DMS79 (cell line): ENCODE results near the gene RAB3D.
A peak's percentile ranks its signal among the peaks of the same experiment; 100 is the strongest.
"Not testable (repeated sequence)": the region's sequence is repeated elsewhere in the genome, so short reads cannot be mapped to it uniquely, and the experiment has no call there.

Source experiments
- DNase-seq: peaks from one replicate; lab custom pipeline; 2025; lab: John Stamatoyannopoulos, UW

RAB3D gene

DNA sequence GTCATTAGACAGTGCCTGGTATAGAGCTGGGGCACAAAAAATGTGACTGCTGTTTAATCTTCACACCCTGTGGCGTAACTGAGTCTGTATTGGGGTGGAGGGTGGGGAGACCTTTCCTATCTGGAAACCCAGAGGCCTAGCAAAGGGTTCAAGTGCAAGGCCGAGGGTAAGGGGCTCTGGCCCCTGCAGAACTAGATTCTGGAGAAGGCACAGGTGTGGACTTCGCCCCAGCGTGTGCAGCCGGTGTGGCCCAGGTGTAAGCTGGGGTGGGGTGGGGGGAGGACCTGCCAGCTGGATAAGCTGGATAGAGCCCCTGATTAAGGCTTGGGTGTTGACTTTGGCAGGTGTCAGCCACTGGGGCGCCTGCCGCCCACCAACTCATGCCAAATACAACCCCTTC, 1.3 kb downstream of the RAB3D start:
- no peak for DNase-seq

- DNase-seq: no peak
Observed at GRCh38 chr19:11337080-11337479, 2.4 kb downstream of the RAB3D start.

GRCh38 chr19:11335449-11336146, 3.9 kb downstream of the RAB3D start:
- DNase-seq: no peak

DNA sequence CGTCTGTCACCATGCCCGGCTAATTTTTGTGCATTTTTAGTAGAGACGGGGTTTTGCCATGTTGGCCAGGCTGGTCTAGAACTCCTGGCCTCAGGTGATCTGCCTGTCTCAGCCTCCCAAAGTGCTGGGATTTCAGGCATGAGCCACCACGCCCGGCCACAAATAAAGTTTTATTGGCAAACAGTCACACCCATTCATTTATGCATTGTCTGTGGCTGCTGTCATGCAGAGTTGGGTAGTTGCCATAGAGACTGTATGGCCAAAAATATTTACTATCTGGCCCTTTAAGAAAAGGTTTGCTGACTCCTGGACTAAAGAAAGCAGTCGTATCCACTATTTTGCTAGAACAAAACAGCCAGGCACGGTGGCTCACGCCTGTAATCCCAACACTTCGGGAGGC, 5.6 kb downstream of the RAB3D start:
- not testable (repeated sequence) for DNase-seq

DNA sequence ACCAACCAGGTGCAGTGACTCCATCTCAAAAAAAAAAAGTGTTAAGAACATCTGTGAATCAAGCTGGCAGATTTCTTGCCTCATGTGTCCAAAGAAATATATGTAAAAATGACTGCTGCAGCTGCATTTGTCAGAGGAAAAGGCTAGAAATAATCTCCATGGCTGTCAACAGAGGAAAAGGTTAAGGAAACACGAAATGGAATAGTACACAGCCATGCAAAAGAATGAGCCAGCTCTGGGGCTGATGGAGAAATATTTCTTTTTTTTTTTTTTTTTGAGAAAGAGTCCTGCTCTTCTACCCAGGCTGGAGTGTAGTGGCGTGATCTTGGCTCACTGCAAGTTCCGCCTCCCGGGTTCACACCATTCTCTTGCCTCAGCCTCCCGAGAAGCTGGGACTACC, 6.6 kb downstream of the RAB3D start:
- no peak for DNase-seq

DNA sequence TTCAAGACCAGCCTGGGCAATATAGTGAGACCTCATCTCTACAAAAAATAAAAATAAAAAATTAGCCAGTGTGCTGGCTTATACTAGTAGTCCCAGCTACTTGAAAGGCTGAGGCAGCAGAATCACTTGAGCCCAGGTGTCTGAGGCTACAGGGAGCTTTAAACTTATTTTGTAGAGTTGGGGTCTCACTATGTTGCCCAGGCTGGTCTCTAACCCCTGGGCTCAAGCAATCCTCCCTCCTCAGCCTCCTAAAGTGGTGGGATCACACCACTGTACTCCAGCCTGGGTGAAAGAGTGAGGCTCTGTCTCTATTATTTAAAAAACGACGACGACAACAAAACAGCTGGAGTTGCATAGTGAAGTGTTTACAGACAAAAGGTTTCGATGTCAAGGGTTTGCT, 8.0 kb downstream of the RAB3D start:
- DNase-seq: no peak

DNA sequence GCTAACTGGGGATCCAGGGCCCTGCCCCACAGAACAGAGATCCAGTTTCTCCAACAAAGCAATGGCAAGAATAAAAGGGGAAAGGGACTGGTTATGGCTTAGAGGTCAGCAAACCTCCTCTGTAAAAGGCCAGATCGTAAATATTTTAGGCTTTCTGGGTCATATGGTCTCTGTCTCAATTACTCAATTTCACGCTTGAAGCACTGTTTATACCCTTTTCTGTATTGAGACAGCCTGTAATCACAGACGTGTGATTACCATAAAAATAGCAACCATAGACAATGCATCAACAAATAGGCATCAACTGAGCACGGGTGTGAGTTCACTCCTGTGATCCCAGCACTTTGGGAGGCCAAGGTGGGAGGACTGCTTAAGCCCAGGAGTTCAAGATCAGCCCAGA, 9.3 kb downstream of the RAB3D start:
- no peak for DNase-seq

- DNase-seq: no peak
Observed at GRCh38 chr19:11325544-11325943, 13.9 kb downstream of the RAB3D start.

DNA sequence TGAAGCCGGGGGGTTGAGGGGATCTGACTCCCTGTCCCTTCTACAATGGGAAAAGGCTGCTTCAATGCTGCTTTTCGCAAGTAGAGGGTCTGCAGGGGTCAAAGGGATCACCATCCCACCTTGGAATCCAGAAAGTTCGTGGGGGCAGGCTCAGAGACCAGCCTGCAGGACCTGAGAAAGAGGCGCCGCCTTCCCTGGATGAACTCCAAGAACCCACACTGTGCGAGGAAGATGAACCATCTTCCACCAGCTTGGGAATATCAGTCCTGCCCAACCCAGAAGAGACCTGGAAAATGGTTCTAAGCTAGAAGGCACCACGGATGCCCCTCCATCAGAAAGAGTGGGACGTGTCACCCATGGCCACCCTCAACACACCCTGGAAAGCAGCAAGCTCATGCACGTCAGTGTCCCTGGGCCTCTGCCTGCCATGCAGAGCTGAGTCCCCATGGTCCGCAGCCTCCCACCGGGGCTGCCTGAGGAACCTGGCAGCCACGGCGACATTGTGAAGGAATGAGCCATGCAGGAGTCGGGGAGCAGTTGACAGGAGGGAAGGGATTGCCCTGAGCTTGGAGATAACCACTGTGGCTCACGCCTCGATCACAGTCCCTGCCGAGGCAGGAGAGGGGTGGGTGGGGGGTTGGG, 14.6 kb downstream of the RAB3D start:
- DNase-seq: no peak

DNA sequence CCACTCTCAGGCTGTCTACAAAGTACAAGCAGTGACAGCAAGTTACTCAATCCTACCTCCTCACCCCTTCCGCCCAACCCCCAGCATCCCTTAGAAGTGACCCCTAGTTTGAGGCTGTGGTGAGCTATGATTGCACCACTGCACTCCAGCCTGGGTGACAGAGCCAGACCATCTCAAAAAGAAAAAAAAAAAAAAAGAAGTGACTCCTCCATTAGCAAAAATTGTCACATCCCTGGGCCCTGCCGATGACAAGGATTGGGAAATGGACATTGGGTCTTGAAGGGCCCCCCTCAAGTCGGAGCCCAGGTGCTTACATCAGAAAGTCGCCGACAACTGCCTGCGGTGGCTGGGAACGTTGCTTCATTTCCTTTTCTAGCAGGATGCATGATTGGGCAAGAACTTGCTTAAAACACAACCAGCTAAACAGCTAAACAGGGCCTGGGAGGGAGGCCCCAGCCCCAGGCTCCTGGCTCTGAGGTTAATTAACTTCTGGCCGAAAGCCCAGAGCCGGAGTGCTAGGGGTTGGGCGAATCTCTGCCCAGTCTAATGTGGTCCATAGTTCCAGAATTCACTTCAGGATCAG, 15.3 kb downstream of the RAB3D start:
- DNase-seq: peak; percentile 92

DNA sequence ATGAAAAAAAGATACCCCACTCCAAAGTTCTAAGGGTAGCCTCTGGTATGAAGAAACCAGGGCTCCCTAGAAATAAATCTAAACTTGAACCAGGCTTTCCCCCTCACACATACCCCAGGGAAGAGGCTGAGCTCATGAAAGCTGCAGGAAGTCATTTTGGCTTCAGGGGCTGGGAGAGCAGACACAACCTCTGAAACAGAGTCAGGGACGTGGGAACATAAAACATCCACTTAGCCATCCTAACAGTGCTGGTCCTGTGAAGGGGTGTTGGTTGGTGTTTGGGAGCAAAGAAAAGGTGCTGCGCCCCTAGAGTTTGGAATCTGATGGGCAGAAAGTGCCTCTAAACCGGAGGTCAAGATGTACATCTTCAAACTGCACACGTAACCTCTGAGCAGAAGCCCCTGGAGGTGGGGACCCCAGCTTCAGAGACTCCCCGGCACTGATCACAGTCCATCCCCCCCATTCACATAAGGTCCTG, 15.8 kb downstream of the RAB3D start:
- no peak for DNase-seq

GRCh38 chr19:11322269-11323024, 17.0 kb downstream of the RAB3D start:
- no peak for DNase-seq

- DNase-seq: no peak
Observed at GRCh38 chr19:11321191-11322126, 18.0 kb downstream of the RAB3D start.

- DNase-seq: not testable (repeated sequence)
Observed at GRCh38 chr19:11320278-11320995, 19.0 kb downstream of the RAB3D start.

DNA sequence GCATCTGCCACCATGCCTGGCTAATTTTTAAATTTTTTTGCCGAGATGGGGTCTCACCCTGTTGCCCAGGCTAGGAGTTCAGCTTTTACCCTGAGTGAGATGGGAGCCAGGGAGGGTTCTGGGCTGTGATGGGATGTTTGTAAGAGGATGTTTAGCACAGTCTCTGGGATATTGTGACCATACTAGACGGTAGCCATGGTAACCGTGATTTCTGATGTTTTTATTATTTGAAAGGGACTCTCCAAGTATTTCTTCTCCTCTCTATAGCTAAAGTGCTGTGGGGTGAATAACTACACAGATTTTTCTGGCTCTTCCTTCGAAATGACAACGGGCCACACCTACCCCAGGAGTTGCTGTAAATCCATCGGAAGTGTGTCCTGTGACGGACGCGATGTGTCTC, 33.1 kb downstream of the RAB3D start:
- DNase-seq: no peak

DNA sequence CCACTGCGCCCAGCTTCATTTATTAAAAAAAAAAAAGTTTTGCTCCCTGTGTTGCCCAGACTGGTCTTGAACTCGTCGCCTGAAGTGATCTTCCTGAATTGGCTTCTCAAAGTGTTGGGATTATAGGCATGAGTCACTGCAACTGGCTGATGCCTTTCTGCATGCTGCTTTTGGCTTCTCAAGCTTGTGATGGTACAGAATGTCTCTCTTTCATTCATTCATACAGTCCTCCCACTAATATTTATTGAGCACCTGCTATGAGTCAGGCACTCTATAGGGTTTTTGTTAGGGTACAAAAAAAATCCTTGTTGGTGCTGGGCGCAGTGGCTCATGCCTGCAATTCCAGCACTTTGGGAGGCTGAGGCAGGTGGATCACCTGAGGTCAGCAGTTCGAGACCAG, 34.5 kb downstream of the RAB3D start:
- no peak for DNase-seq

GRCh38 chr19:11300811-11301120, 38.7 kb downstream of the RAB3D start:
- DNase-seq: no peak

DNA sequence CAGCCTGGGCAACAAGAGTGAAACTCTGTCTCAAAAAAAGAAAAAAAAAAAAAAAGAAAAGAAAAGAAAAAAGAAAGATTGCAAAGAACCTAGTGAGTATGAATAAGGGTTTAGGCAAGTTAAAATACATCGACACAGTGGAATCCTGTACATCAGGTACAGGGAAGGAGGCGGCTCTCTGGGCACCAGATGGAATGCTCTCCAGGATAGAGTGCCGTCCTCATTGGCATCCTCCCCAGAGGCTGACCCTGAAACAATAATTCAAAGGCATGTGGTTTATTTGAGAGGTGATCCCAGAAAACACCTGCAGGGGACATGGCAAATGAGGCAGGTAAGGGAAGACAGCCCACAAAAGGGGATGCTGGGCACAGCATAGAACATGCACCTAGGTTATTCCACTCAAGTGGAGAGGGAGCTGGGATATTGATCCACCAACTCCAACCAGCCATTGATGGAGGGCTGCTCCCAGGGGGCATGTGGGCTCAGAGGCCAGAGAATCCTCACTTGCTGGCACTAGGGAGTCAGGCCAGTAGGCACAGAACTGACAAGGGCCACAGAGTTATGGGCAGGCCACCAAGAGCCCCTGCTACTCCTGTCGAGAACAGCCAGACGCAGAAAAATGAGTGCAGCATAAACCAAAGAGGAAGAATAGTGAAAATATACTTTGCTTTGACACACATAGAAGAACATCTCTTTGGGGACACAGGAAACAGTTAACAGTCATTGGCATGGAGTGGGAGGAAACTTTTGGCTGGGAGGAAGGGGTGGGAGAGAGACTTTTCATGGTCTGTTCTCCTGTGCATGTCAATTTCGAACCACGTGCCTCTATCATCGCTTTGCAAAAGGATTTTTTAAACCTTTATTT, 39.3 kb downstream of the RAB3D start:
- DNase-seq: no peak

GRCh38 chr19:11296264-11296663, 43.2 kb downstream of the RAB3D start:
- no peak for DNase-seq

DNA sequence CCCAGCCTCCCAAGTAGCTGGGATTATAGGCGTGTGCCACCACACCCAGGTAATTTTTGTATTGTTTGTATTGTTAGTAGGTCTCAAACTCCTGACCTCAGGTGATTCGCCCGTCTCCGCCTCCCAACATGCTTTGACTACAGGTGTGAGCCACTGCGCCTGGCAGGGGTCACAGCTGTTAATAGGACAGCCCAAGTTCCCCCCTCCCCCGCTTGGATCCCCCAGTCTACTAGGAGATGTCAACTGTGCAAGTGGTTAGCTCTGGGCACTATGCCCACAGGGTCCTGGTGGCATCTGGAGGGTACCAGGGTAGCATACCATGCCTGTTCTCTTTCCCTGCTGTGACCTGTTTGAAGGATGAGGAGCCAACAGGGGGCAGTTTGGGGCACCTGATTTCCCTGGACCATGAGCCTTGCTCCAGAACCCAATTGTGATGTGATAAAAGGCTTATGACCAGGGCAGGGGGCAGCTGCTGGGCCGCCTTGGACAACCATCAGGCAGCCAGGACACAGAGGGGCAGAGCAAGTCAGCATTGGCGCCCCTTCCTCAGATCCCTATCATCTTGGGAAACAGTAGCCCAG, 43.7 kb downstream of the RAB3D start, which contains the start of gene TSPAN16:
Gene TSPAN16, plus strand, starts transcription at position 496 of the 581 bp plus-strand sequence. CDS start 138 bp downstream, outside the sequence.
- DNase-seq: no peak
